H1 (cell line): Measurements from ENCODE around the gene MYO3A. TPM values are rescaled to one million over a fixed set of nuclear protein-coding genes. Genes with fewer than 3 reads are reported as not detected.

Source experiments
- CBX8 ChIP-seq: fragments of 300-800, 300-1000 bp; sonication (generic); IDR thresholded peaks from 2 replicates; pipeline ENCODE4 v1.7.1; 2016; ENCODE audit warnings: low read depth, low read length, borderline replicate concordance
- EZH2 ChIP-seq: fragments of 200-600 bp; sonication (generic); IDR thresholded peaks from 2 replicates; pipeline ENCODE4 v1.7.1; 2012; ENCODE audit warnings: low read depth, mild to moderate bottlenecking, moderate library complexity, low read length, inconsistent platforms; ENCODE audit not compliant: severe bottlenecking
- GABPA ChIP-seq: IDR thresholded peaks from 2 replicates; pipeline ENCODE4 v1.6.1; 2011; ENCODE audit warnings: mild to moderate bottlenecking, low read length, moderate library complexity, borderline replicate concordance; ENCODE audit not compliant: insufficient read depth
- NRF1 ChIP-seq: IDR thresholded peaks from 2 replicates; pipeline ENCODE4 v1.6.1; 2011; ENCODE audit warnings: mild to moderate bottlenecking, low read depth, low read length, improper control_type of control experiment
- RNF2 ChIP-seq: fragments of 200-900, 300-1000 bp; sonication (generic); IDR thresholded peaks from 2 replicates; pipeline ENCODE4 v1.7.1; 2016; ENCODE audit warnings: borderline replicate concordance, low read depth, mild to moderate bottlenecking, antibody characterized with exemption, low read length; ENCODE audit not compliant: poor library complexity, severe bottlenecking; ENCODE audit errors: missing control alignments
- SP1 ChIP-seq: IDR thresholded peaks from 2 replicates; pipeline ENCODE4 v1.6.1; 2011; ENCODE audit warnings: low read depth, low read length
- polyA plus RNA-seq, 7 experiments: library from polyadenylated mRNA; depleted of rRNA in 3 of 7; stranded (reverse) in 5 of 7; unstranded in 2 of 7; fragments of >200 nt in 5 of 7; fragments of 200-250 nt in 2 of 7; gene quantifications; 1 replicate in 5 of 7; 2 replicates in 1 of 7; 4 replicates in 1 of 7; pipeline versions ENCODE4 v1.2.1 to v1.2.3, GENCODE V29; 2011 to 2013; ENCODE audit warnings: missing spikeins in 2 of 7, mixed read lengths in 2 of 7
- total RNA-seq: library from RNA; stranded (reverse); fragmentation: NEBNext Ultra II Directional; extraction: Animal tissue kit (Norgen Biotek cat#: 25700); gene quantifications from 2 replicates; pipeline ENCODE4 v1.2.1, GENCODE V29; 2021
- TF ChIP-seq, protein P1 (sequence below): IDR thresholded peaks from 2 replicates; pipeline ENCODE4 v1.6.1; 2012; ENCODE audit warnings: inconsistent platforms
- TF ChIP-seq, protein P2 (sequence below): IDR thresholded peaks from 2 replicates; pipeline ENCODE4 v1.6.1; 2012; ENCODE audit warnings: inconsistent platforms
- TF ChIP-seq, protein P3 (sequence below): IDR thresholded peaks from 2 replicates; pipeline ENCODE4 v1.6.1; 2011; ENCODE audit warnings: low read depth, mild to moderate bottlenecking, low read length; ENCODE audit not compliant: insufficient read depth

MYO3A gene
- total and polyA plus RNA-seq, 2 of the 8 experiments (the other 6 are each of a cell fraction or from before 2014, with no cell fraction given) = 3.9 to 5.3 TPM

DNA sequence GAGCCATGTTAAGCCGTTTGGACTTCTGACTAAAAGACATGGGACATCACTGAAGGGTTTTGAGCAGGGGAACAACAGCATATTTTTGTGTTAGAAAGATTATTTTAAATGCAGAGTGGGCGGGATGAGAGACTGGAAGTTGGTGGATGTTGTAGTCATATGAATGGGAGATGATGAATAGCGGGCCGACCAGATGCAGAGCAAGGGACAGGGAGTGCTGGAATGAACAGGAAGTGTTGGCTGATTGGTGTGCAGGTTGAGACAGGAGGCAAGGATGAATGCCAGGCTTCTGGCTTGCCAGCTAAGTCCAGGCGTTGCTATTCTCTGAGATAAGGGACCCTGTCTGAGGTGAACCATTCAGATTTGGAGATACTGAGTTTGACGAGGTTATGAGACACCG, 320.6 kb downstream of the MYO3A start (continued):
- no peak for TF ChIP-seq RNF2
- TF ChIP-seq, protein P1, sequence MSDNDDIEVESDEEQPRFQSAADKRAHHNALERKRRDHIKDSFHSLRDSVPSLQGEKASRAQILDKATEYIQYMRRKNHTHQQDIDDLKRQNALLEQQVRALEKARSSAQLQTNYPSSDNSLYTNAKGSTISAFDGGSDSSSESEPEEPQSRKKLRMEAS = no peak
- no peak for TF ChIP-seq GABPA
- no peak for TF ChIP-seq NRF1
- TF ChIP-seq, protein P2, sequence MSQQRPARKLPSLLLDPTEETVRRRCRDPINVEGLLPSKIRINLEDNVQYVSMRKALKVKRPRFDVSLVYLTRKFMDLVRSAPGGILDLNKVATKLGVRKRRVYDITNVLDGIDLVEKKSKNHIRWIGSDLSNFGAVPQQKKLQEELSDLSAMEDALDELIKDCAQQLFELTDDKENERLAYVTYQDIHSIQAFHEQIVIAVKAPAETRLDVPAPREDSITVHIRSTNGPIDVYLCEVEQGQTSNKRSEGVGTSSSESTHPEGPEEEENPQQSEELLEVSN = no peak
- no peak for TF ChIP-seq EZH2
- TF ChIP-seq, protein P3, sequence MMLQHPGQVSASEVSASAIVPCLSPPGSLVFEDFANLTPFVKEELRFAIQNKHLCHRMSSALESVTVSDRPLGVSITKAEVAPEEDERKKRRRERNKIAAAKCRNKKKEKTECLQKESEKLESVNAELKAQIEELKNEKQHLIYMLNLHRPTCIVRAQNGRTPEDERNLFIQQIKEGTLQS = no peak
- no peak for TF ChIP-seq SP1
- no peak for TF ChIP-seq CBX8
- TF ChIP-seq, all 59 proteins: peak for 0
